HEK293 (cell line): ENCODE results near the gene SERINC2.

Experiments
- BCL11A ChIP-seq: fragments of 450-650 bp; formaldehyde crosslinking; IDR thresholded peaks from 2 replicates; pipeline ENCODE4 v1.5.1; 2016; ENCODE audit warnings: low read depth, missing biosample characterization, missing genetic modification characterization
- GFI1B ChIP-seq: fragments of 450-650 bp; formaldehyde crosslinking; IDR thresholded peaks from 2 replicates; pipeline ENCODE4 v1.5.1; 2016; ENCODE audit warnings: missing biosample characterization, missing genetic modification characterization
- OVOL3 ChIP-seq: fragments of 450-650 bp; formaldehyde crosslinking; IDR thresholded peaks from 2 replicates; pipeline ENCODE4 v1.5.1; 2016; ENCODE audit warnings: missing biosample characterization, missing genetic modification characterization
- SCRT2 ChIP-seq: fragments of 450-650 bp; formaldehyde crosslinking; IDR thresholded peaks from 2 replicates; pipeline ENCODE4 v1.5.1; 2016; ENCODE audit warnings: missing biosample characterization, missing genetic modification characterization
- ZBTB7A ChIP-seq: fragments of 450-650 bp; formaldehyde crosslinking; IDR thresholded peaks from 2 replicates; pipeline ENCODE4 v1.5.1; 2016; ENCODE audit warnings: low read depth, missing biosample characterization, missing genetic modification characterization
- ZFHX2 ChIP-seq: fragments of 450-650 bp; formaldehyde crosslinking; conservative IDR thresholded peaks from 2 replicates; pipeline ENCODE4 v1.5.1; 2016; ENCODE audit warnings: missing biosample characterization, missing genetic modification characterization
- ZFP37 ChIP-seq: fragments of 450-650 bp; formaldehyde crosslinking; IDR thresholded peaks from 2 replicates; pipeline ENCODE4 v1.5.1; 2016; ENCODE audit warnings: missing biosample characterization, missing genetic modification characterization
- ZNF10 ChIP-seq: fragments of 450-650 bp; formaldehyde crosslinking; IDR thresholded peaks from 2 replicates; pipeline ENCODE4 v1.5.1; 2017; ENCODE audit warnings: missing biosample characterization, missing genetic modification characterization
- ZNF112 ChIP-seq: fragments of 450-650 bp; formaldehyde crosslinking; IDR thresholded peaks from 2 replicates; pipeline ENCODE4 v1.5.0; 2017; ENCODE audit warnings: missing biosample characterization, missing genetic modification characterization
- ZNF132 ChIP-seq: fragments of 450-650 bp; formaldehyde crosslinking; IDR thresholded peaks from 2 replicates; pipeline ENCODE4 v1.5.1; 2017; ENCODE audit warnings: missing biosample characterization, missing genetic modification characterization, borderline replicate concordance
- ZNF18 ChIP-seq: fragments of 450-650 bp; formaldehyde crosslinking; IDR thresholded peaks from 2 replicates; pipeline ENCODE4 v1.5.1; 2016; ENCODE audit warnings: missing biosample characterization, missing genetic modification characterization
- ZNF202 ChIP-seq: fragments of 450-650 bp; formaldehyde crosslinking; IDR thresholded peaks from 2 replicates; pipeline ENCODE4 v1.5.1; 2016; ENCODE audit warnings: missing biosample characterization, missing genetic modification characterization, borderline replicate concordance
- ZNF266 ChIP-seq: fragments of 450-650 bp; formaldehyde crosslinking; IDR thresholded peaks from 2 replicates; pipeline ENCODE4 v1.5.1; 2016; ENCODE audit warnings: missing biosample characterization, missing genetic modification characterization, low read depth
- ZNF335 ChIP-seq: fragments of 450-650 bp; formaldehyde crosslinking; conservative IDR thresholded peaks from 2 replicates; pipeline ENCODE4 v1.5.1; 2016; ENCODE audit warnings: missing biosample characterization, missing genetic modification characterization
- ZNF354C ChIP-seq: fragments of 450-650 bp; formaldehyde crosslinking; IDR thresholded peaks from 2 replicates; pipeline ENCODE4 v1.5.1; 2016; ENCODE audit warnings: missing biosample characterization, missing genetic modification characterization, low read depth, borderline replicate concordance
- ZNF394 ChIP-seq: fragments of 450-650 bp; formaldehyde crosslinking; IDR thresholded peaks from 2 replicates; pipeline ENCODE4 v1.5.1; 2016; ENCODE audit warnings: missing biosample characterization, missing genetic modification characterization, mild to moderate bottlenecking, moderate library complexity, borderline replicate concordance
- ZNF433 ChIP-seq: fragments of 450-650 bp; formaldehyde crosslinking; IDR thresholded peaks from 2 replicates; pipeline ENCODE4 v1.5.1; 2016; ENCODE audit warnings: missing biosample characterization, missing genetic modification characterization, low read depth
- ZNF660 ChIP-seq: fragments of 450-650 bp; IDR thresholded peaks from 2 replicates; pipeline ENCODE4 v1.5.1; 2018; ENCODE audit warnings: missing biosample characterization, mild to moderate bottlenecking, missing genetic modification characterization
- ZNF704 ChIP-seq: fragments of 450-650 bp; formaldehyde crosslinking; IDR thresholded peaks from 2 replicates; pipeline ENCODE4 v1.5.1; 2016; ENCODE audit warnings: missing biosample characterization, missing genetic modification characterization
- ZNF768 ChIP-seq: fragments of 450-650 bp; formaldehyde crosslinking; IDR thresholded peaks from 2 replicates; pipeline ENCODE4 v1.5.1; 2018; ENCODE audit warnings: missing biosample characterization, mild to moderate bottlenecking, missing genetic modification characterization
- ZNF776 ChIP-seq: fragments of 450-650 bp; formaldehyde crosslinking; IDR thresholded peaks from 2 replicates; pipeline ENCODE4 v1.5.0; 2017; ENCODE audit warnings: missing biosample characterization, missing genetic modification characterization, borderline replicate concordance
- ZNF830 ChIP-seq: fragments of 450-650 bp; IDR thresholded peaks from 2 replicates; pipeline ENCODE4 v1.5.0; 2018; ENCODE audit warnings: missing biosample characterization, missing genetic modification characterization, low read depth, mild to moderate bottlenecking, moderate library complexity
- ZSCAN23 ChIP-seq: fragments of 450-650 bp; formaldehyde crosslinking; IDR thresholded peaks from 2 replicates; pipeline ENCODE4 v1.5.1; 2016; ENCODE audit warnings: missing biosample characterization, missing genetic modification characterization
- TF ChIP-seq, protein P1 (sequence below): fragments of 450-650 bp; formaldehyde crosslinking; IDR thresholded peaks from 2 replicates; pipeline ENCODE4 v1.5.1; 2017; ENCODE audit warnings: missing biosample characterization, missing genetic modification characterization
- TF ChIP-seq, protein P2 (sequence below): fragments of 450-650 bp; formaldehyde crosslinking; IDR thresholded peaks from 2 replicates; pipeline ENCODE4 v1.5.1; 2017; ENCODE audit warnings: missing biosample characterization, missing genetic modification characterization
- TF ChIP-seq, protein P3 (sequence below): fragments of 450-650 bp; formaldehyde crosslinking; IDR thresholded peaks from 2 replicates; pipeline ENCODE4 v1.5.1; 2016; ENCODE audit warnings: missing biosample characterization, missing genetic modification characterization
- TF ChIP-seq, protein P4 (sequence below): fragments of 450-650 bp; formaldehyde crosslinking; IDR thresholded peaks from 2 replicates; pipeline ENCODE4 v1.5.1; 2016; ENCODE audit warnings: missing biosample characterization, missing genetic modification characterization
- TF ChIP-seq, protein P5 (sequence below): fragments of 450-650 bp; formaldehyde crosslinking; IDR thresholded peaks from 2 replicates; pipeline ENCODE4 v1.5.1; 2016; ENCODE audit warnings: missing biosample characterization, missing genetic modification characterization

Gene SERINC2

DNA sequence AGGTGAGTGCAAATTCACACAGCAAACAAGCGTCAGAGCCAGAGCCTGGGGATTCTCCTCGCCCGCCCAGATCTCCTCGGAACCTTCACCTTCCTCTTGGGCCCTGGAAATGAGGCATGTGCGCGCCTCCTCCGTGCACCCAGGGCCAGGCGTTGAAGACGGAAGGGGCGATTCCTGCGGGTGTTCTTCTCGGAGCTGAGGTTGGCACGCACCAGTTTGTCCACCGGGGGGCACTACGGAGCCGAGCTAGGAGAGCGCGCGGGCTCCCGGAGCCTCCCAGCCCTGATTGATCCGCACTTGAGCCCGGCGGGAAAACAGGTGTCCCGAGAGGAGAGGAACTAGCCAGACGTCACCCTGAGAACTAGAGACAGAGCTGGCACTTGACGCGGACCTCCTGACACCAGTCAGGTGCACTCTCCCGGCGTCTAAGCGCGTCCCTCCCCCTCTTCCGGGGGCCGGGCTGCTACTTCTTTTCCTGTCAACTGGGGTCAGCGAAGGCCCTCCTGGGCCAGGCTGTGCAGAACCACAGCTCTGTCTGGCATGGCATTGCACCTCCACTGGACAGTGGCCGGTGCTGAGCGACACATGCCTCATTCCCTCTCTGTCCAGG lies 18.3 kb upstream of the SERINC2 start (continued):
- TF ChIP-seq ZNF266 (tag by site-specific recombination) (no peak), ZNF394 (tag by site-specific recombination) (peak; percentile 73; the same call in 1 of the 2 replicates), ZFHX2 (tag by site-specific recombination) (no peak), ZNF354C (tag by site-specific recombination) (no peak), ZNF660 (tag by site-specific recombination) (0 out of 2 replicates have a peak, but pooled peaks have one; percentile 50), OVOL3 (tag by site-specific recombination) (no peak), ZNF335 (tag by site-specific recombination) (peak; percentile 50), ZNF112 (tag by site-specific recombination) (no peak), ZBTB7A (no peak), ZNF433 (no peak), ZNF830 (tag by site-specific recombination) (no peak), BCL11A (tag by site-specific recombination) (0 out of 2 replicates have a peak, but pooled peaks have one; percentile 42), ZNF18 (tag by site-specific recombination) (no peak), ZSCAN23 (tag by site-specific recombination) (no peak), ZNF776 (tag by site-specific recombination) (no peak), ZNF10 (no peak), ZNF132 (tag by site-specific recombination) (no peak), GFI1B (tag by site-specific recombination) (no peak), ZNF768 (no peak), SCRT2 (tag by site-specific recombination) (peak; percentile 94), ZNF202 (tag by site-specific recombination) (no peak), ZNF704 (tag by site-specific recombination) (no peak), ZFP37 (tag by site-specific recombination) (peak; percentile 57; the same call in 1 of the 2 replicates)
- TF ChIP-seq, protein P1, sequence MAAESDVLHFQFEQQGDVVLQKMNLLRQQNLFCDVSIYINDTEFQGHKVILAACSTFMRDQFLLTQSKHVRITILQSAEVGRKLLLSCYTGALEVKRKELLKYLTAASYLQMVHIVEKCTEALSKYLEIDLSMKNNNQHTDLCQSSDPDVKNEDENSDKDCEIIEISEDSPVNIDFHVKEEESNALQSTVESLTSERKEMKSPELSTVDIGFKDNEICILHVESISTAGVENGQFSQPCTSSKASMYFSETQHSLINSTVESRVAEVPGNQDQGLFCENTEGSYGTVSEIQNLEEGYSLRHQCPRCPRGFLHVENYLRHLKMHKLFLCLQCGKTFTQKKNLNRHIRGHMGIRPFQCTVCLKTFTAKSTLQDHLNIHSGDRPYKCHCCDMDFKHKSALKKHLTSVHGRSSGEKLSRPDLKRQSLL (tag by site-specific recombination): peak; percentile 72
- TF ChIP-seq, protein P2, sequence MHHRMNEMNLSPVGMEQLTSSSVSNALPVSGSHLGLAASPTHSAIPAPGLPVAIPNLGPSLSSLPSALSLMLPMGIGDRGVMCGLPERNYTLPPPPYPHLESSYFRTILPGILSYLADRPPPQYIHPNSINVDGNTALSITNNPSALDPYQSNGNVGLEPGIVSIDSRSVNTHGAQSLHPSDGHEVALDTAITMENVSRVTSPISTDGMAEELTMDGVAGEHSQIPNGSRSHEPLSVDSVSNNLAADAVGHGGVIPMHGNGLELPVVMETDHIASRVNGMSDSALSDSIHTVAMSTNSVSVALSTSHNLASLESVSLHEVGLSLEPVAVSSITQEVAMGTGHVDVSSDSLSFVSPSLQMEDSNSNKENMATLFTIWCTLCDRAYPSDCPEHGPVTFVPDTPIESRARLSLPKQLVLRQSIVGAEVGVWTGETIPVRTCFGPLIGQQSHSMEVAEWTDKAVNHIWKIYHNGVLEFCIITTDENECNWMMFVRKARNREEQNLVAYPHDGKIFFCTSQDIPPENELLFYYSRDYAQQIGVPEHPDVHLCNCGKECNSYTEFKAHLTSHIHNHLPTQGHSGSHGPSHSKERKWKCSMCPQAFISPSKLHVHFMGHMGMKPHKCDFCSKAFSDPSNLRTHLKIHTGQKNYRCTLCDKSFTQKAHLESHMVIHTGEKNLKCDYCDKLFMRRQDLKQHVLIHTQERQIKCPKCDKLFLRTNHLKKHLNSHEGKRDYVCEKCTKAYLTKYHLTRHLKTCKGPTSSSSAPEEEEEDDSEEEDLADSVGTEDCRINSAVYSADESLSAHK (tag by site-specific recombination): no peak
- TF ChIP-seq, protein P3, sequence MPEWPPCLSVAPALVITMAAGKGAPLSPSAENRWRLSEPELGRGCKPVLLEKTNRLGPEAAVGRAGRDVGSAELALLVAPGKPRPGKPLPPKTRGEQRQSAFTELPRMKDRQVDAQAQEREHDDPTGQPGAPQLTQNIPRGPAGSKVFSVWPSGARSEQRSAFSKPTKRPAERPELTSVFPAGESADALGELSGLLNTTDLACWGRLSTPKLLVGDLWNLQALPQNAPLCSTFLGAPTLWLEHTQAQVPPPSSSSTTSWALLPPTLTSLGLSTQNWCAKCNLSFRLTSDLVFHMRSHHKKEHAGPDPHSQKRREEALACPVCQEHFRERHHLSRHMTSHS (tag by site-specific recombination): no peak
- TF ChIP-seq, protein P4, sequence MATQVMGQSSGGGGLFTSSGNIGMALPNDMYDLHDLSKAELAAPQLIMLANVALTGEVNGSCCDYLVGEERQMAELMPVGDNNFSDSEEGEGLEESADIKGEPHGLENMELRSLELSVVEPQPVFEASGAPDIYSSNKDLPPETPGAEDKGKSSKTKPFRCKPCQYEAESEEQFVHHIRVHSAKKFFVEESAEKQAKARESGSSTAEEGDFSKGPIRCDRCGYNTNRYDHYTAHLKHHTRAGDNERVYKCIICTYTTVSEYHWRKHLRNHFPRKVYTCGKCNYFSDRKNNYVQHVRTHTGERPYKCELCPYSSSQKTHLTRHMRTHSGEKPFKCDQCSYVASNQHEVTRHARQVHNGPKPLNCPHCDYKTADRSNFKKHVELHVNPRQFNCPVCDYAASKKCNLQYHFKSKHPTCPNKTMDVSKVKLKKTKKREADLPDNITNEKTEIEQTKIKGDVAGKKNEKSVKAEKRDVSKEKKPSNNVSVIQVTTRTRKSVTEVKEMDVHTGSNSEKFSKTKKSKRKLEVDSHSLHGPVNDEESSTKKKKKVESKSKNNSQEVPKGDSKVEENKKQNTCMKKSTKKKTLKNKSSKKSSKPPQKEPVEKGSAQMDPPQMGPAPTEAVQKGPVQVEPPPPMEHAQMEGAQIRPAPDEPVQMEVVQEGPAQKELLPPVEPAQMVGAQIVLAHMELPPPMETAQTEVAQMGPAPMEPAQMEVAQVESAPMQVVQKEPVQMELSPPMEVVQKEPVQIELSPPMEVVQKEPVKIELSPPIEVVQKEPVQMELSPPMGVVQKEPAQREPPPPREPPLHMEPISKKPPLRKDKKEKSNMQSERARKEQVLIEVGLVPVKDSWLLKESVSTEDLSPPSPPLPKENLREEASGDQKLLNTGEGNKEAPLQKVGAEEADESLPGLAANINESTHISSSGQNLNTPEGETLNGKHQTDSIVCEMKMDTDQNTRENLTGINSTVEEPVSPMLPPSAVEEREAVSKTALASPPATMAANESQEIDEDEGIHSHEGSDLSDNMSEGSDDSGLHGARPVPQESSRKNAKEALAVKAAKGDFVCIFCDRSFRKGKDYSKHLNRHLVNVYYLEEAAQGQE (tag by site-specific recombination): peak; percentile 39
- TF ChIP-seq, protein P5, sequence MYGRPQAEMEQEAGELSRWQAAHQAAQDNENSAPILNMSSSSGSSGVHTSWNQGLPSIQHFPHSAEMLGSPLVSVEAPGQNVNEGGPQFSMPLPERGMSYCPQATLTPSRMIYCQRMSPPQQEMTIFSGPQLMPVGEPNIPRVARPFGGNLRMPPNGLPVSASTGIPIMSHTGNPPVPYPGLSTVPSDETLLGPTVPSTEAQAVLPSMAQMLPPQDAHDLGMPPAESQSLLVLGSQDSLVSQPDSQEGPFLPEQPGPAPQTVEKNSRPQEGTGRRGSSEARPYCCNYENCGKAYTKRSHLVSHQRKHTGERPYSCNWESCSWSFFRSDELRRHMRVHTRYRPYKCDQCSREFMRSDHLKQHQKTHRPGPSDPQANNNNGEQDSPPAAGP: peak; percentile 88; the same call in 1 of the 2 replicates
